CD1c-positive myeloid dendritic cell (primary cell): ENCODE measurements around the gene PCDHGA12.
"Not testable (repeated sequence)": the region's sequence is repeated elsewhere in the genome, so short reads cannot be mapped to it uniquely, and the experiment has no call there.

Experiments used
- DNase-seq: peaks from one replicate; pipeline ENCODE4 v3.0.0-alpha.2; 2016; ENCODE audit errors: extremely low spot score

The PCDHGA12 gene

GRCh38 chr5:141407790-141408505 is 22.4 kb upstream of the PCDHGA12 start, which contains the start of gene PCDHGB6:
Gene PCDHGB6 (plus strand): TSS chr5:141408021. CDS start chr5:141408203, 182 bp downstream.
- peak; percentile 59 for DNase-seq

DNA sequence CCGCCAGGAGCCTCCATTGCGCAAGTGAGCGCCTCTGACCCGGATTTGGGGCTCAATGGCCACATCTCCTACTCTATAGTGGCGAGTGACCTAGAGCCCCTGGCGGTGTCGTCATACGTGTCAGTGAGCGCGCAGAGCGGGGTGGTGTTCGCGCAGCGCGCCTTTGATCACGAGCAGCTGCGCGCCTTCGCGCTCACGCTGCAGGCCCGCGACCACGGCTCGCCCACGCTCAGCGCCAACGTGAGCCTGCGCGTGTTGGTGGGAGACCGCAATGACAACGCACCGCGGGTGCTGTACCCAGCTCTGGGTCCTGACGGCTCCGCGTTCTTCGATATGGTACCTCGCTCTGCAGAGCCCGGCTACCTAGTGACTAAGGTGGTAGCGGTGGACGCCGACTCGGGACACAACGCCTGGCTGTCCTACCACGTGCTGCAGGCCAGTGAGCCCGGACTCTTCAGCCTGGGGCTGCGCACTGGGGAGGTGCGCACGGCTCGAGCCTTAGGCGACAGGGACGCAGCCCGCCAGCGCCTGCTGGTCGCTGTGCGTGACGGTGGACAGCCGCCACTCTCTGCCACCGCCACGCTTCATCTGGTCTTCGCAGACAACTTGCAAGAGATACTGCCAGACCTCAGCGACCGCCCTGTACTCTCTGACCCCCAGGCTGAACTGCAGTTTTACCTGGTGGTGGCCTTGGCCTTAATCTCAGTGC is 20.6 kb upstream of the PCDHGA12 start:
- no peak for DNase-seq

GRCh38 chr5:141411575-141411974 is 18.7 kb upstream of the PCDHGA12 start:
- DNase-seq = no peak

GRCh38 chr5:141412854-141413539 is 17.3 kb upstream of the PCDHGA12 start, which contains the start of gene PCDHGA10:
Gene PCDHGA10 (plus strand): TSS chr5:141412987. CDS start chr5:141413176, 189 bp downstream.
- peak; percentile 72 for DNase-seq

GRCh38 chr5:141413540-141414069 is 16.7 kb upstream of the PCDHGA12 start:
- DNase-seq = no peak

DNA sequence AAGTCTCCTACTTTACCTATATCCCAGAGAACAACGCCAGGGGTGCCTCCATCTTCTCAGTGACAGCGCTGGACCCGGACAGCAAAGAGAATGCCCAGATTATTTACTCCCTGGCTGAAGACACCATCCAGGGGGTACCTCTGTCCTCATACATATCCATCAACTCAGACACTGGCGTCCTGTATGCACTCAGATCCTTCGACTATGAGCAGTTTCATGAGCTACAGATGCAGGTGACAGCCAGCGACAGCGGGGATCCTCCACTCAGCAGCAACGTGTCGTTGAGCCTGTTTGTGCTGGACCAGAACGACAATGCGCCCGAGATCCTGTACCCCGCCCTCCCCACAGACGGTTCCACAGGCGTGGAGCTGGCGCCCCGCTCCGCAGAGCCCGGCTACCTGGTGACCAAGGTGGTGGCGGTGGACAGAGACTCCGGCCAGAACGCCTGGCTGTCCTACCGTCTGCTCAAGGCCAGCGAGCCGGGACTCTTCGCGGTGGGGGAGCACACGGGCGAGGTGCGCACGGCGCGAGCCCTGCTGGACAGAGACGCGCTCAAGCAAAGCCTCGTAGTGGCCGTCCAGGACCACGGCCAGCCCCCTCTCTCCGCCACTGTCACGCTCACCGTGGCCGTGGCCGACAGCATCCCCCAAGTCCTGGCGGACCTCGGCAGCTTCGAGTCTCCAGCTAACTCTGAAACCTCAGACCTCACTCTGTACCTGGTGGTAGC is 15.6 kb upstream of the PCDHGA12 start:
- DNase-seq = not testable (repeated sequence)

- not testable (repeated sequence) for DNase-seq
Observed at GRCh38 chr5:141415275-141415618, 15.1 kb upstream of the PCDHGA12 start.

DNA sequence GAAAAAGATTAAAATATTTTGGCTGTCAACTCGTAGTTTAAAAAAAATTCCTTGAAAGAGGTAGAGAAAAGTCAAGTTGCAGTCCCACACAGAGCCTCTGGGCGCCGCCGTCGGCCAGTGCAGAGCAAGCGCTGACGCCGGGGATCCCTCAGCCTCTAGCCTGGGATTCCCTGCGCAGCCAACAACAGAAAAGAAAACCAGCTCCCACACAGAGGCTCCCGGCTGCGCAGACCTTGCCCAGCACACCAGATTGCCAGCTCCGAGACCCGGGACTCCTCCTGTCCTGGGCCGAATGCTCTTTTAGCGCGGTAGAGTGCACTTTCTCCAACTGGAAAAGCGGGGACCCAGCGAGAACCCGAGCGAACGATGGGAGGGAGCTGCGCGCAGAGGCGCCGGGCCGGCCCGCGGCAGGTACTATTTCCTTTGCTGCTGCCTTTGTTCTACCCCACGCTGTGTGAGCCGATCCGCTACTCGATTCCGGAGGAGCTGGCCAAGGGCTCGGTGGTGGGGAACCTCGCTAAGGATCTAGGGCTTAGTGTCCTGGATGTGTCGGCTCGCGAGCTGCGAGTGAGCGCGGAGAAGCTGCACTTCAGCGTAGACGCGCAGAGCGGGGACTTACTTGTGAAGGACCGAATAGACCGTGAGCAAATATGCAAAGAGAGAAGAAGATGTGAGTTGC is 12.7 kb upstream of the PCDHGA12 start, which contains the start of gene PCDHGB7:
PCDHGB7 (plus strand) TSS at position 184 of the 679 bp plus-strand sequence; CDS start at position 367, 183 bp downstream.
- DNase-seq = peak; percentile 80

DNA sequence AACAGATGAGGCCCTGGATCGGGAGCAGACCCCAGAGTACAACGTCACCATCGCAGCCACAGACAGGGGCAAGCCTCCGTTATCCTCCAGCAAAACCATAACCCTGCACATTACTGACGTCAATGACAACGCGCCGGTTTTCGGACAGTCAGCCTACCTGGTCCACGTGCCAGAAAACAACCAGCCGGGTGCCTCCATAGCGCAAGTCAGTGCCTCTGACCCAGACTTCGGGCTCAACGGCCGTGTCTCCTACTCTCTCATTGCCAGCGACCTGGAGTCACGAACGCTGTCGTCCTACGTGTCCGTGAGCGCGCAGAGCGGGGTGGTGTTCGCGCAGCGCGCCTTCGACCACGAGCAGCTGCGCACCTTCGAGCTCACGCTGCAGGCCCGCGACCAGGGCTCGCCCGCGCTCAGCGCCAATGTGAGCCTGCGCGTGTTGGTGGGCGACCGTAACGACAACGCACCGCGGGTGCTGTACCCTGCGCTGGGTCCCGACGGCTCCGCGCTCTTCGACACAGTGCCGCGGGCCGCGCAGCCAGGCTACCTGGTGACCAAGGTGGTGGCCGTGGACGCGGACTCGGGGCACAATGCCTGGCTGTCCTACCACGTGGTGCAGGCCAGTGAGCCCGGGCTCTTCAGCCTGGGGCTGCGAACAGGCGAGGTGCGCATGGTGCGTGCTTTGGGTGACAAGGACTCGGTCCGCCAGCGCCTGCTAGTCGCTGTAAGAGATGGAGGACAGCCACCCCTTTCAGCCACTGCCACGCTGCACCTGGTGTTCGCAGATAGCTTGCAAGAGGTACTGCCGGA is 11.0 kb upstream of the PCDHGA12 start:
- DNase-seq = no peak

GRCh38 chr5:141420855-141421488 is 9.3 kb upstream of the PCDHGA12 start, which contains the start of gene PCDHGA11:
Gene PCDHGA11 (plus strand): TSS chr5:141421051. CDS start chr5:141421228, 177 bp downstream.
- peak; percentile 84 for DNase-seq

DNA sequence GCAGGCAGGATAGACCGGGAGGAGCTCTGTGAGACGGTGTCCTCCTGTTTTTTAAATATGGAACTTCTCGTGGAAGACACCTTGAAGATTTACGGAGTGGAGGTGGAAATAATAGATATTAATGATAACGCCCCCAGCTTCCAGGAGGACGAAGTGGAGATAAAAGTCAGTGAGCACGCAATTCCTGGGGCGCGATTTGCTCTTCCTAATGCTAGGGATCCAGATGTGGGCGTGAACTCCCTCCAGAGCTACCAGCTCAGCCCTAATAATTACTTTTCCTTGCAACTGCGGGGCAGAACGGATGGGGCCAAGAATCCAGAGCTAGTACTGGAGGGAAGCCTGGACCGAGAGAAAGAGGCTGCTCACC is 8.8 kb upstream of the PCDHGA12 start:
- no peak for DNase-seq

DNA sequence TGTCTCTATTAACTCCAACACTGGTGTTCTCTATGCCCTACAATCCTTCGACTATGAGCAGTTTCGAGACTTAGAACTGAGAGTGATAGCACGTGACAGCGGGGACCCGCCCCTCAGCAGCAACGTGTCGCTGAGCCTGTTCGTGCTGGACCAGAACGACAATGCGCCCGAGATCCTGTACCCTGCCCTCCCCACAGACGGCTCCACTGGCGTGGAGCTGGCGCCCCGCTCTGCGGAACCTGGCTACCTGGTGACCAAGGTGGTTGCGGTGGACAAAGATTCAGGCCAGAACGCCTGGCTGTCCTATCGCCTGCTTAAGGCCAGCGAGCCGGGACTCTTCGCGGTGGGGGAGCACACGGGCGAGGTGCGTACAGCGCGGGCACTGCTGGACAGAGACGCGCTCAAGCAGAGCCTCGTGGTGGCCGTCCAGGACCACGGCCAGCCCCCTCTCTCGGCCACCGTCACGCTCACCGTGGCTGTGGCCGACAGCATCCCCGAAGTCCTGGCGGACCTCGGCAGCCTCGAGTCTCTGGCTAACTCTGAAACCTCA is 7.5 kb upstream of the PCDHGA12 start:
- DNase-seq = no peak

GRCh38 chr5:141427783-141428426 is 2.4 kb upstream of the PCDHGA12 start:
- no peak for DNase-seq

- DNase-seq = no peak
Observed at GRCh38 chr5:141431286-141431685, 979 bp downstream of the PCDHGA12 start.

- not testable (repeated sequence) for DNase-seq
Observed at GRCh38 chr5:141432308-141432707, 2.0 kb downstream of the PCDHGA12 start.

DNA sequence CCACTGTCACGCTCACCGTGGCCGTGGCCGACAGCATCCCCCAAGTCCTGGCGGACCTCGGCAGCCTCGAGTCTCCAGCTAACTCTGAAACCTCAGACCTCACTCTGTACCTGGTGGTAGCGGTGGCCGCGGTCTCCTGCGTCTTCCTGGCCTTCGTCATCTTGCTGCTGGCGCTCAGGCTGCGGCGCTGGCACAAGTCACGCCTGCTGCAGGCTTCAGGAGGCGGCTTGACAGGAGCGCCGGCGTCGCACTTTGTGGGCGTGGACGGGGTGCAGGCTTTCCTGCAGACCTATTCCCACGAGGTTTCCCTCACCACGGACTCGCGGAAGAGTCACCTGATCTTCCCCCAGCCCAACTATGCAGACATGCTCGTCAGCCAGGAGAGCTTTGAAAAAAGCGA is 2.4 kb downstream of the PCDHGA12 start:
- not testable (repeated sequence) for DNase-seq

DNA sequence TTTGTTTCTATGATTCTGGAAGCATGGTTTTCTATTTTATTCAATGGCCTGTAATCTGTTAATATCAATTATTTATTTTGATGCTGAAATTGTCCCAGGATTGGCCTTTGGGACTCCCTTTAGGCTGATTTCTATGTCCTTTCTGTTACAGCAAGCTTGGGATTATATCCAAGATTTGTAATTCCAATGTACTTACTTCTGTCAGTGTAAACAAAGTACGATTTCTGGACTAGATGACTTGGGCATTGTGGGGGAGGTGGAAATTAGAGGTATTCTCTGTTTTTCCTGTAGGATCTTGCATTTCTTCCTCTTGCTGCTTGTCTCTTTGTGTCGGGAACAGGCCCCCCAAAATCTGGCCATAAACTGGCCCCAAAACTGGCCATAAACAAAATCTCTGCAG is 3.7 kb downstream of the PCDHGA12 start:
- DNase-seq = no peak

GRCh38 chr5:141437221-141437620 is 6.9 kb downstream of the PCDHGA12 start:
- no peak for DNase-seq
